PC-9 (cell line): ENCODE data around the gene LAMB2. TPM values are rescaled to one million over a fixed set of nuclear protein-coding genes. Genes with fewer than 3 reads are reported as not detected.

Source experiments
- BruUV-seq: library from RNA; stranded (reverse); fragments of 400-500 nt; replicated peaks from 2 replicates; lab custom pipeline; 2021; lab: Mats Ljungman, UMichigan
- CTCF ChIA-PET: fragments of 300-600 bp; sonication (Branson Sonifier 250); formaldehyde crosslinking; loops from one replicate; lab custom pipeline; 2022; ENCODE audit warnings: antibody characterized with exemption; lab: Charles Lee
- POLR2A ChIA-PET: fragments of 300-600 bp; sonication (Branson Sonifier 250); formaldehyde crosslinking; loops from one replicate; lab custom pipeline; 2022; ENCODE audit warnings: antibody characterized with exemption; ENCODE audit not compliant: unreplicated experiment; lab: Charles Lee
- DNase-seq, 2 experiments: peaks; one replicate each; pipeline versions ENCODE4 v3.0.0 to v3.0.0-alpha.2; 2015 to 2022; ENCODE audit warnings: mixed read lengths in 1 of 2
- H2AFZ ChIP-seq: fragments of 200-600 bp; sonication (generic); 2 replicates; pipeline ENCODE4 v1.8.1; 2017; ENCODE audit warnings: antibody characterized with exemption
- H3F3A ChIP-seq: fragments of 200-600 bp; sonication (generic); 2 replicates; pipeline ENCODE4 v1.8.1; 2017; ENCODE audit warnings: antibody characterized with exemption, mild to moderate bottlenecking, low read depth; ENCODE audit not compliant: insufficient read depth
- H3K27ac ChIP-seq: fragments of 200-600 bp; sonication (generic); 2 replicates; pipeline ENCODE4 v1.6.1; 2016; ENCODE audit warnings: mixed run types
- H3K27me3 ChIP-seq: fragments of 200-600 bp; sonication (generic); 2 replicates; pipeline ENCODE4 v1.6.1; 2016; ENCODE audit warnings: low read depth, mixed run types; ENCODE audit not compliant: insufficient read depth
- H3K36me3 ChIP-seq: fragments of 200-600 bp; sonication (generic); 2 replicates; pipeline ENCODE4 v1.6.1; 2016; ENCODE audit warnings: low read depth, mixed run types
- H3K4me1 ChIP-seq: fragments of 200-600 bp; sonication (generic); replicated peaks from 2 replicates; pipeline ENCODE4 v1.6.1; 2016; ENCODE audit warnings: mixed run types; ENCODE audit not compliant: insufficient read depth
- H3K4me2 ChIP-seq: fragments of 200-600 bp; sonication (generic); 2 replicates; pipeline ENCODE4 v1.6.1; 2017; ENCODE audit warnings: mixed run types
- H3K4me3 ChIP-seq: fragments of 200-600 bp; sonication (generic); 2 replicates; pipeline ENCODE4 v1.6.1; 2016; ENCODE audit warnings: mixed run types
- H3K79me2 ChIP-seq: fragments of 200-600 bp; sonication (generic); 2 replicates; pipeline ENCODE4 v1.6.1; 2017; ENCODE audit warnings: low read depth, mixed run types
- H3K9me2 ChIP-seq: fragments of 200-600 bp; sonication (generic); 2 replicates; pipeline ENCODE4 v1.8.1; 2017; ENCODE audit warnings: mild to moderate bottlenecking; ENCODE audit not compliant: insufficient read depth
- H3K9me3 ChIP-seq: fragments of 200-600 bp; sonication (generic); 2 replicates; pipeline ENCODE4 v1.8.1; 2016; ENCODE audit warnings: low read depth; ENCODE audit not compliant: insufficient read depth
- H4K20me1 ChIP-seq: fragments of 200-600 bp; sonication (generic); 2 replicates; pipeline ENCODE4 v1.8.1; 2017; ENCODE audit not compliant: insufficient read depth
- CTCF ChIP-seq: fragments of 200-600 bp; sonication (generic); conservative IDR thresholded peaks from 2 replicates; pipeline ENCODE4 v1.6.1; 2017; ENCODE audit warnings: mixed run types, antibody characterized with exemption, mild to moderate bottlenecking, moderate library complexity
- EZH2 ChIP-seq: fragments of 200-600 bp; sonication (generic); IDR thresholded peaks from 2 replicates; pipeline ENCODE4 v1.8.0; 2017; ENCODE audit warnings: antibody characterized with exemption, low read depth
- intact Hi-C: fragments of 100-400 bp; cut with micrococcal nuclease; formaldehyde crosslinking; loops from one replicate; pipeline ENCODE4 v1.10.0; 2022; ENCODE audit not compliant: unreplicated experiment
- total RNA-seq: library from RNA; stranded (reverse); gene quantifications from 2 replicates; pipeline ENCODE4 v1.2.3, GENCODE V29; 2021

Gene LAMB2
- total RNA-seq, 1 experiment from 2014 or later: 230 TPM

DNA sequence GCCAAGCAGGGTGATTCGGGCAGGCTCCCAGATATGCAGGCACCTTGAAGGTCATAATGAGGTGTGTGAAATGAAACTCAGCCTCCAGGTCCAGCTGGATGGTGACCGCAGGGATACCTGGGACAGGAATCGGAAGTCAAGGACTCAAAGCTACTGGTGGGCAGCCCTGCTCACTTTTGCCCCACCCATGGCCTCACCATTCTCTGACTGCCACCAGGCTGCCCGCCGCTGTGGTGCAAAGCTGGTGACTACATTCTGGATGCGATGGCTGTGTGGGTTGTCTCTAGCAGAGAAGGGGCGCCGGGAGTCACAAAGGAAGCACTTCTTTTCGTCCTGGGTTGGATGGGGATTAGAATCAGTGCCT lies 795 bp downstream of the LAMB2 start:
- ChIA-PET POLR2A (interaction anchor here (0.5 to 0.8 kb wide), 5 partner anchors 28 to 1215 kb away, joined by 3 to 14 read pairs (median 3); partner anchors contain the start of genes QARS1 and QRICH1), CTCF (interaction anchor here (1.0 kb wide), 1 partner anchor 38 kb away, joined by 5 read pairs; no protein-coding TSS in a partner anchor)
- no TSS peak for BruUV-seq
- Histone ChIP-seq H3K4me2 (peak overlapping the region; percentile 99), H3K27me3 (no peaks in the 10 kb centered on the region), H4K20me1 (no peaks in the 10 kb centered on the region), H2AFZ (0 out of 2 replicates have a peak overlapping the region, but pooled peaks have one; percentile 97), H3K4me3 (peak overlapping the region; percentile 78), H3K27ac (peak overlapping the region; percentile 92), H3K4me1 (peaks cover 19% of the 10 kb centered on the region), H3K9me2 (no peaks in the 10 kb centered on the region), H3F3A (peaks cover 22% of the 10 kb centered on the region), H3K79me2 (peaks cover 18% of the 10 kb centered on the region), H3K36me3 (no peaks in the 10 kb centered on the region), H3K9me3 (no peaks in the 10 kb centered on the region)
- no peak for DNase-seq
- intact Hi-C loops: loop anchor here (1.0 kb wide), 1 partner anchor 12 kb away; the partner anchor contains the start of gene USP19
- TF ChIP-seq EZH2 (no peak), CTCF (no peak)

DNA sequence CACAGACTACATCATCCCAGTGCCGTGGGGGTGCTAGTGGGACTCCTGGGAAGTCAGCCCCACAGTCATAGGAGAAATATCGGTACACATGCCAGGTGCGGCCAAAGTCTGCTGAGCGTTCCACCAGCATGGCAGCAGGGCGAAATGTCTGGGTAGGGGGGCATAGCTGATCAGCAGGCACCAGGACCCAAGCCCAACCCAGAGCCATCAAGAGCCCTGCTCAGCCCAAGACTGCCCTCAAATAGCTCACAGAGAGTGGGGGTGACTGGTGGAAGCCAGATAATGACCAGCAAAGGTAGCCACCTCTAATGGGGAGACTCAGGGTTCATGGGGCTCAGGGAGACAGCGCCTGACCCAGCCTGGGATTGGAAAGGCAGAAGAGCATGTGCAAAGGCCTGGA lies 1.3 kb downstream of the LAMB2 start:
- BruUV-seq: no TSS peak
- TF ChIP-seq CTCF: no peak
- TF ChIP-seq EZH2: no peak
- Histone ChIP-seq H2AFZ (no peak overlapping the region), H4K20me1 (no peaks in the 10 kb centered on the region), H3K36me3 (no peaks in the 10 kb centered on the region), H3K79me2 (peaks cover 18% of the 10 kb centered on the region), H3K4me1 (peaks cover 19% of the 10 kb centered on the region), H3K27me3 (no peaks in the 10 kb centered on the region), H3K9me3 (no peaks in the 10 kb centered on the region), H3K27ac (peak overlapping the region; percentile 92), H3F3A (peaks cover 22% of the 10 kb centered on the region), H3K9me2 (no peaks in the 10 kb centered on the region), H3K4me2 (peak overlapping the region; percentile 99), H3K4me3 (peak overlapping the region; percentile 78)
- POLR2A ChIA-PET: interaction anchor here (0.5 kb wide), 1 partner anchor 1215 kb away, joined by 14 read pairs; no protein-coding TSS in a partner anchor
- CTCF ChIA-PET: no interaction called here
- DNase-seq: no peak
- intact Hi-C loops: no loop called here

GRCh38 chr3:49131040-49131439 lies 1.8 kb downstream of the LAMB2 start:
- no peaks in the 10 kb centered on the region for H3K27me3 ChIP-seq
- H3K9me2 ChIP-seq: no peaks in the 10 kb centered on the region
- BruUV-seq: no TSS peak
- intact Hi-C loops: no loop called here
- H3K4me3 ChIP-seq: peak overlapping the region; percentile 78; the same call in 1 of the 2 replicates
- H2AFZ ChIP-seq: no peak overlapping the region
- H3K4me1 ChIP-seq: peaks cover 19% of the 10 kb centered on the region
- ChIA-PET POLR2A (no interaction called here), CTCF (no interaction called here)
- no peak for DNase-seq
- H3K9me3 ChIP-seq: no peaks in the 10 kb centered on the region
- H3K79me2 ChIP-seq: peaks cover 18% of the 10 kb centered on the region
- TF ChIP-seq EZH2: no peak
- no peak for TF ChIP-seq CTCF
- no peaks in the 10 kb centered on the region for H3K36me3 ChIP-seq
- H3K4me2 ChIP-seq: peak overlapping the region; percentile 99
- peaks cover 22% of the 10 kb centered on the region for H3F3A ChIP-seq
- no peaks in the 10 kb centered on the region for H4K20me1 ChIP-seq
- H3K27ac ChIP-seq: peak overlapping the region; percentile 92; the same call in 1 of the 2 replicates
